T-helper 1 cell (primary cell): ENCODE results near the gene MC1R.
A peak's percentile ranks its signal among the peaks of the same experiment; 100 is the strongest.
"Not testable (repeated sequence)": the region's sequence is repeated elsewhere in the genome, so short reads cannot be mapped to it uniquely, and the experiment has no call there.

Experiments
- DNase-seq, 5 donors: peaks; one replicate each; pipeline ENCODE4 v3.0.0-alpha.2; 2012 to 2020
- total RNA-seq, 4 donors: gene quantifications; one replicate each; lab custom pipeline; 2026; lab: John Stamatoyannopoulos, UW

The MC1R gene
- 2.8 to 9.7 (median 7.3) reads per million in 4 donors for total RNA-seq

DNA sequence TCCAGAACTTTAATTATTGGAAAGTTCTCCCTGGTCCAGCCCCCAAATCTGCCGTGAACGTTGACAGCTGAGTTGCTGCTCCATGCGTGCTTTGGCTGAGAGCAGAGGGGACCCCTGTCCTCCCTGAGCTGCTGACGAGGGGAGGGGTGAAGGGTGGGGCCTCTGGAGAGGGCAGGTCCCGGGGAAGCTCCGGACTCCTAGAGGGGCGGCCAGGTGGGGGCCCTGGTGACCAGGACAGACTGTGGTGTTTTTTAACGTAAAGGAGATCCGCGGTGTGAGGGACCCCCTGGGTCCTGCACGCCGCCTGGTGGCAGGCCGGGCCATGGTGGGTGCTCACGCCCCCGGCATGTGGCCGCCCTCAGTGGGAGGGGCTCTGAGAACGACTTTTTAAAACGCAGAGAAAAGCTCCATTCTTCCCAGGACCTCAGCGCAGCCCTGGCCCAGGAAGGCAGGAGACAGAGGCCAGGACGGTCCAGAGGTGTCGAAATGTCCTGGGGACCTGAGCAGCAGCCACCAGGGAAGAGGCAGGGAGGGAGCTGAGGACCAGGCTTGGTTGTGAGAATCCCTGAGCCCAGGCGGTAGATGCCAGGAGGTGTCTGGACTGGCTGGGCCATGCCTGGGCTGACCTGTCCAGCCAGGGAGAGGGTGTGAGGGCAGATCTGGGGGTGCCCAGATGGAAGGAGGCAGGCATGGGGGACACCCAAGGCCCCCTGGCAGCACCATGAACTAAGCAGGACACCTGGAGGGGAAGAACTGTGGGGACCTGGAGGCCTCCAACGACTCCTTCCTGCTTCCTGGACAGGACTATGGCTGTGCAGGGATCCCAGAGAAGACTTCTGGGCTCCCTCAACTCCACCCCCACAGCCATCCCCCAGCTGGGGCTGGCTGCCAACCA is at the start of gene MC1R:
Gene MC1R, plus strand, starts transcription at position 410 of the 895 bp plus-strand sequence. Its CDS starts 397 bp downstream, at position 807.
- DNase-seq: no peak

DNA sequence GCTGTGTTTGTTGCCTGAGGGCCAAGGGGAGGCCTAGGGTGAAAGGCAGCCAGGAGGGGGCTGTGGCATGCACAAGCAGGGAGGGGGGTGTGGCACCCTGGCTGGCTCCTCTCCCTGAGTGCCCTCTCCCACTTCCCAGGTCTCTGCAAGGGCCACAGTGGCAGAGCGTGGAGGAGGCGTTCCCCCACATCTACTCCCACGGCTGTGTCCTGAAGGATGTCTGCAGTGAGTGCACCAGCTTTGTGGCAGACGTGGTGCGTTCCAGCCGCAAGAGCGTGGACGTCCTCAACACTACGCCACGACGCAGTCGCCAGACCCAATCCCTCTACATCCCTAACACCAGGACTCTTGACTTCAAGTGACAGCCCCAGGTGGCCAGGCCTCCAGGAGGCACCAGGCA is 48.8 kb upstream of the MC1R start:
- no peak for DNase-seq

DNA sequence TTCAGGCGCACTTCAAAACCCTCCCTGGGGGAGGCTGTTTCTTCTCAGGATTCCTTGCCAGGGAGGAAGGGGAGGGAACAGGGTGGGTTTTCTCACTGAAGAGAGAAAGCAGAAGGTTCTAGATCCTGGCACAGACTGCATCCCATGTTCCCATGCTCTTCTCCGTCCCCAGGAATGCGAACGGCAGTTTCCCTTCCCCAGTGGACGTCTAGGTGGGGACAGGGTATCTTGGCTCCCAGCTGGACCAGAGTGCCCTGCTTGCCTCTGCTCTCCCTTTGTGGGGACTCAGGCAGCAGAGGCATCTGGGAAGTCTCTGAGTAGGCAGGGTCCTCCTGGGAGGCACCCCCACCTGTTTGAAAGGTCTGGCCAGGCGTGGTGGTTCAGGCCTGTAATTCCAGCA is 48.2 kb upstream of the MC1R start:
- DNase-seq: no peak

DNA sequence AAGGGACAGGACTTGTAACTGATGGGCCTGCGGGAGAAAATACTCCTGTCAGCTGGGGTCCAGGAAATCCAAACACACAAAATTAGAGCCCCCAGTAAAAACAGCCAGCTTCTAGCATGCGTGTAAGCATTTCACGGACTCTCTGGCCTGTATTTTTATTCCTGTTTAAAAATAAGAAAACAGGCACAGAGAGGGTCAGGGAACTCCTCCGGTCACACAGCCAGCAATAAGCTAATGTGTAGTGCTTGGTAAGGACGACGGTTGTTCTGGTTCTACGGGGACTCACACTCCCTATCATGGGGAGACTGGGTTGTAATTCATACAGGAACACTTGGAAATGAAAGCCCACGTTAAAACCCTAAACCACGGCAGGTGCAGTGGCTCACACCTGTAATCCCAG is 46.8 kb upstream of the MC1R start:
- no peak for DNase-seq

DNA sequence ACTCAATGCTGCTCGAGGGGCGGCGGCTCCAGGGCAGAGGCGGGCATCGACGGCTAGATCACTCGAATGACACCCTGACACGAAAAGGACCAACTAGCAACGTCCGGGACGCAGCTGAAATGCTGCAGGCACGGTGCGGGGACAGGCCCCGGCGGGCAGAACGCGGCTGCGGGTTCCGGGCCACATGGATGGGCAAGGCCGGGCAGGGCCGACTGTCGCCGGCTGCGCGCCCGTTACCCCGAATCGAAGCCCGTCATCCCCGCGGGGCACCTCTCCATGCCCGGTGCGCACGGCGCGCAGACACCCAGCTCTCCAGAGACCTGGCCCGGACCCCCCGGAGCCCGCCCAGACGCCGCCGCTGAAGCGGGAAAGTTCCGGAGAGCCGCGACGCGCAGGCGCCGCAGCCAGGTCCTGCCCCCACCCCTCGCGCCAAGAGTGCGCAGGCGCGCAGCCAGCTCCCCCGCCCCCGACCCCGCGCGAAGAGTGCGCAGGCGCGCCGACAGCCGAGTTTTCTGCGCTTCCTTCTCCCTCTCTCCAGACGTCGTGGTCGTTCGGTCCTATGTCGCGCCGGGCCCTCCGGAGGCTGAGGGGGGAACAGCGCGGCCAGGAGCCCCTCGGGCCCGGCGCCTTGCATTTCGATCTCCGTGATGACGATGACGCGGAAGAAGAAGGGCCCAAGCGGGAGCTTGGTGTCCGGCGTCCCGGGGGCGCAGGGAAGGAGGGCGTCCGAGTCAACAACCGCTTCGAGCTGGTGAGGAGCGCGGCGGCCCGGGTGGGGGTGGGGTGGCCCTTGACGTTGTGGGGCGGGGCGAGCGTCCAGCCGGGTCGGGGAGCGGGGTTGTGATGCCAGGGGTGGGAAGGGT is 45.3 kb upstream of the MC1R start, which contains the start of gene TCF25:
Gene TCF25, plus strand, starts transcription at position 484 of the 863 bp plus-strand sequence. Its CDS starts 76 bp downstream, at position 560.
- peak; percentile 73 to 89 (median 86) for DNase-seq

DNA sequence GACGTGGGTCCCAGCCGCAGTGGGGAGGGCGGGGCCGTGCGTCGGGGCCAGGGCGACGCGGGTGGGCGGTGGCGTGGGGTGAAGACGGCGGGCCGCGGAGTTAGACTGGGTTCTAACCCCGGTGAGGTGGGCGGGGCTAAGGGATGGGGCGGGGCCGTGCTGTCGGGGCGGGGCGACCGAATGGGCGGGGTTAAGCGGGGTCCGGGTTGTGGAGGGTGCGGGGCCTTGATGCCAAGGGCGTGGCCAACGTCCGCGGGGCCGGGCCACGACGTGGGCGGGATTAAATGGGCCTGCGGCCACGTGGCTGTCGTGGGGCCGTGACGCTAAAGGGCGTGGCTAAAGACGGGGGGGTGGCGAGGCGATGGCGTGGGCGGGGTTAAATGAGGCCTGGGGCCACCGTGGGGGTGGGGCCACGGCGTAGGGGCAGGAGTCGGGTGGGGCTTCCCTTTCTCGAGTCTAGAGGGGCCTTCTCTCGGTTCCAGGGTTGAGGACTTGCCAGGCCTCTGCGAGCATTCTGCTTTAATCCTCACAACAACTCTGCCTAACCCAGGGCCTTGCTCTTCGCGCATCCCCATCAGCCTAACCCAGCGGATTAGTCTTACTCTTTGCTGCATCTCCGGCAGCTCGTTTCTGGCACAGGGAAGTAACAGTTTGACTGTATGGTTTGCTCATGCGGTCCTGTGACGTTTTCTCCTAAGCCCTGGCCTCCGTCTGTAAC is 44.5 kb upstream of the MC1R start:
- peak; percentile 91 to 94 (median 93) for DNase-seq

DNA sequence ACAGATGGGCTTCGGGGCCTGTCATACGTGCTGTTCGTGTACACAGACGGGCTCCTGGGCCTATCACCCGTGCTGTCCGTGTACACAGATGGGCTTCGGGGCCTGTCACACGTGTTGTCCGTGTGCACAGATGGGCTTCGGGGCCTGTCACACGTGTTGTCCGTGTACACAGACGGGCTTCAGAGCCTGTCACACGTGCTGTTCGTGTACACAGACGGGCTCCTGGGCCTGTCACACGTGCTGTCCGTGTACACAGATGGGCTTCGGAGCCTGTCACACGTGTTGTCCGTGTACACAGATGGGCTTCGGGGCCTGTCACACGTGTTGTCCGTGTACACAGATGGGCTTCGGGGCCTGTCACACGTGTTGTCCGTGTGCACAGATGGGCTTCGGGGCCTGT is 39.5 kb upstream of the MC1R start:
- DNase-seq: not testable (repeated sequence)

DNA sequence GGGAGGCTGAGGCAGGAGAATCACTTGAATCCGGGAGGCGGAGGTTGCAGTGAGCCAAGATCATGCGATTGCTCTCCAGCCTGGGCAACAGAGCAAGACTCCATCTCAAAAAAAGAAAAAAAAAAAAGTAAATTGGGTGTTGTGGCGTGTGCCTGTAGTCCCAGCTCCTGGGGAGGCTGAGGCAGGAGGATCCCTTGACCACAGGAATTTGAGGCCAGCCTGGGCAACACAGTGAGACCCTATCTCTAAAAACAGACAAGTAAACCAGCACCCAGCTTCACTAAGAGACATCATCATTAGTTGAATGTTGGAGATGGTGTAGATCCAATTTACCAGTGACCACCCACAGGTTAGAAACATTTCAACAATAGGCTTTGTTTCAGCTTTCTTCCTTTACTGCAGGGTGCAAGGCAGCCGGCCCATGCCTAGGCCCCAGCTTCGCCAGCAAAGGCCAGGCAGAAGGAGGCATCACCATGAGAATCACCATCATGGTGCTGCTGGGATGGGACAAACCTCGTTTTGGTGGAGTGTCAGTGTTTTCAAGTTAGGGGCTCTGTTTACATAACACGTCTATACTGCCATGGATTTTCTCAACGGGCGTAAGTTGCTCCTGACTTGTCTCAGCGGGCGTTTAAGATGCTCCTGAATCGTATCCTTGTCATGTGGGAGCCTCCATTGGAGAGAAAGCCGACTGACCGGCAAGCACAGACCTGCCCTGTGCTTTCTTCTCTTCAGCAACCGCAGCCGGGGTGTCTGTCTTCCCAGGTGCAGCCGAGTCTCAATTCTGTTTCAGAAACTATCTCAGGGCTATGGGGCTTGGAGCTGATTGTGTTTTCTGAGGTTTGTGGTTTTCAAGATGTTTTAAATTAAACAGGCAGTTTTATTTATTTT is 37.9 kb upstream of the MC1R start:
- no peak for DNase-seq

DNA sequence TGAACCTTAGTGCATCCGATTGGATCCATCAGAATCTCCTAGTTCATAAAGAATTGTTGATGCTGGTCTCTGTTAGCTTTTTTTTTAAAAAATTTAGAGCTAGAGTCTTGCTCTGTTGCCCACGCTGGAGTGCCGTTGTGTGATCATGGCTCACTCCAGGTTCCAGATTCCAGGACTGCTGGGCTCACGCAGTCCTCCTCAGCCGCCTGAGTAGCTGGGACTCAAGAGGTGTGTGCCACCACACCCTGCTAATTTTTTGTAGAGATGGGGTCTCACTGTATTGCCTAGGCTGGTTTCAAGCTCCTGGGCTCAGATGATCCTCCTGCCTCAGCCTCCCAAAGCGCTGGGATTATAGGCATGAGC is 37.3 kb upstream of the MC1R start:
- no peak for DNase-seq

DNA sequence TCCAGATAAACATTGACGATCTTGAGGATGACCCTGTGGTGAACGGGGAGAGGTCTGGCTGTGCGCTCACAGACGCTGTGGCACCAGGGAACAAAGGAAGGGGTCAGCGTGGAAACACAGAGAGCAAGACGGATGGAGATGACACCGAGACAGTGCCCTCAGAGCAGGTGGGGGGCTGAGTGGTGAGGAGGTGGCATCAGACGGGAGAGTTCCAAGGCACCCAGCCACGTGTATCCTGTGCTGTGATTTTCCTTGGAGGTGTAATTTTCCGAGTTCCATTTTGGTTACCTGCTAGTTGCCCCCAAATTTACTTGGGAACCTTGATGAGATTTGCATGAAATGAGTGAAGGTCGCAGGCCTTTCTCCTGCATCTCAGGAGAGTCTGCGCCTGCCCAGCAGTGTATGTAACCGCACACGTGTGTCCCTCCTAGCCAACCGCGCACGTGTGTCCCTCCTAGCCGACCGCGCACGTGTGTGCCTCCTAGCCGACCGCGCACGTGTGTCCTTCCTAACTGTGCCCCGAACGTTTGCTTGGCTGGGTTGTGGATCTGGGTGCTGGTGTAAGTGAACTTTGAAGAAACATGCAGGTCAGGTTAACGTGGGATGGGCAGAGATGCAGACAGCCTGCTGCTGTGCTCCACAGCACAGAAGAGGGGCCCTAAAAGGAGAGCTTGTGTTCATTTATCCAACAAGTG is 35.2 kb upstream of the MC1R start:
- no peak for DNase-seq

DNA sequence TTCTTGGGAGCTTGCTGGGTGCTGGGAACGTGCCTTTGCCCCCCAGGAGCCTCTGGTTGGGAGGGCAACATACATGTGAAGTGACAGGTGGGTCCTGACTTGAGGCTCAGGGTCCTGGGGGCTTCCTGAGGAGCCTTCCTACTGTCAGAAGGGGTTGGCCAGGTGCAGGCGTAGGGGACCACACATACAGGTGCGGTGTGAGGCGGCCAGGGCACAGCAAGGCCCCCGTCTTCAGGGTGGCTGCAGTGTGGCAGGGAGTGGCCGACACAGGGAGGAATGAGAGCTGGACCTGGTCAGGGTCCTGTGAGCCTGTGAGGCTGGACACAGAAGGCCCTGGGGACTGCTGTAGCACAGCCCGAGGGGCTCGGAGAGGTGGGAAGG is 34.6 kb upstream of the MC1R start:
- no peak for DNase-seq

DNA sequence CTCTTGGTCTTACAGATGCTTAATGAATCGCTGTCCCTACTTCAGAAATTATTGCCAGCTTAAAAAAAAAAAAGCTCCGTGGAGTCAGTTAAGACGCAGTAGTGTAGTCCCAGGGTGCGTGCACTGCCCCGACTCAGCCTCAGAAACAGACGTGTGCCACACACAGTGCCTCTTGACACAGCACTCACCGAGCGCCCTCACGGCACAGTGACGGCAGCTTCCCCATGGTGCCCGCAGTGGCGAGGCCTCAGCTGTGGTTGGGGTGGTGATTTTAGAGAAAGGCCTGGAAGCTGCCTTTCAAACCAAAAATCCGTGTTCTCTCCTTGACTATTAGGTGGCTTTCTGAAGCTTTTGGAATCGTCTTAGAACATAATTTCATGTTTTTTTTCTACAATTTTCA is 31.4 kb upstream of the MC1R start:
- DNase-seq: no peak

DNA sequence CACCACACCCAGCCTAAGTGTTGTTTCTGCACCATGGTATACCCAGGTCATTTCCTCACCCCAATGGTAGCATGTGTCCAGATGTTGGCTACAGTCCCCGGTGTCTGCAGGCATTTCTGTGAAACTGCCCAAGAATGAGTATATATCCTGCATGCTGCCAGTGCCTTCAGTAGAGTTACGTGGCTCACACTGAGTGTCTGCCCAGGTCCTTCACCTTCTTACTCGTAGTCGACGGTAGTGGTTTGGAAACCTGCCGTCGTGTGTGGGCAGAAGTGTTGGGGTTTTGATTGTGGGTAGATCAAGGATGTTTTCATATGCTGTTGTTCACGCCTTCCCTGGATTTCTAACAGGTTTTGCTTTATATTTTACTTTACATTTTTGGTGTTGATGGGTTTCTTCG is 28.5 kb upstream of the MC1R start:
- DNase-seq: no peak

DNA sequence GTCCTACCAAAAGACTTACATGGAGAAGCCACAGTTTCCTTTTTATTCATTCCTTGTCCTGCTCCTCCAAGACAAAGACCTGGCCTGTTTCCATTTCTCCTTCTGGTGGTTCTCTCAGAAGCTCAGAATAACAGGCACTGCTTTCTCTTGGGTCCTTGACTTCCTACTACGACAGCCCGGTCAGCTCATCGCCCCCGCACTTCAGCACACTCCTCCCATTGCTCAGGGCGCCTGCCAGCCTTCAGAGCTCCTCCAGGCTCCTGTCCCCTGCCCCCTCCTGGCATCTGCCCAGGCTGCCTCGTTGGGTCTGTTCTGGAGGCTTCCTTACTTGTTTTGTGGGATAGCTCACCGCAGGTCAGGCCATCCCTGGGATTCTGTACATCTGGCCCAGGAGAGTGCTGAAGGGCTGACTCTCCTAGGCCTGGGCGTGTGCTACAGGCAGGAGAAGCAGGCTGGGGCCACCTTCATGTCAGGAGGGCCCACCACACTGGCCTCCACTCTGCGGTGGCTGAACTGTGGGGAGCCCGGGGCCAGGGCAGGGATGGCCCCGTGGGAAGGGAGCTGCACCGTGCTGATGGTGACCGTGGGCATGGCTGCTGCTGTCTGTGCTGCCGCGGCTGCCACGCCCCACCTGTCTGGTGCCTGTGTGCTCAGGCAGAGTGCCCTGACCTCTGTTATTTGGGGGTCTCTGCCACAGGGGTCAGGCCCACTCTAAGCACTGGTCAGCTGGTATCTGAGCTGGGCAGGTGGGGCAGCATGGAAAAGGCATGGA is 27.6 kb upstream of the MC1R start:
- DNase-seq: no peak

DNA sequence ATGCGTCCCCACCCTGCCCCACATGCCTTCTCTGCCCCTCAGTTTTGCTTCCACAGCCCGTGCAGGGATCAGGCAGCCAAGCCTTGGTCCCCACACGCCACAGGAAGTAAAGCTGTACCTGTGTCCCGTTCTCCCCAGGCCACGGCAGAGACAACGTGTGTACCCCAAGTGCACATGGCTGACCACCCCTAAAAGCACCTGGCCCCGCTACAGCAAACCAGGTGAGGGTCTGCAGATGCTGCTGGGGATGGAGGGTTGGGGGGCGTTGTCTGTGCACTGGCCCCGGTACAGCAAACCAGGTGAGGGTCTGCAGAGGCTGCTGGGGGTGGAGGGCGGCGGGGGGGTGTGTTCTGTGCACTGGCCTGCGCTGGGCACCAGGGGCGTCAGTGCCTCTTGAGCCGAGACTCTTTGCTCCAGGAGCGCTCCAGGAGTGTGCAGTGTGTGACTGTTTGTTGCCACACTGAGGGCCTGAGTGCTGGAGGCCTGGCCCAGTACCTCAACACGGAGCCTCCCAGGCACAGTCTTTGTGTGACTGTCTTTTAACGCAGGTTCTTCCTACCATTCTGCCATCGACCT is 26.5 kb upstream of the MC1R start:
- no peak for DNase-seq

DNA sequence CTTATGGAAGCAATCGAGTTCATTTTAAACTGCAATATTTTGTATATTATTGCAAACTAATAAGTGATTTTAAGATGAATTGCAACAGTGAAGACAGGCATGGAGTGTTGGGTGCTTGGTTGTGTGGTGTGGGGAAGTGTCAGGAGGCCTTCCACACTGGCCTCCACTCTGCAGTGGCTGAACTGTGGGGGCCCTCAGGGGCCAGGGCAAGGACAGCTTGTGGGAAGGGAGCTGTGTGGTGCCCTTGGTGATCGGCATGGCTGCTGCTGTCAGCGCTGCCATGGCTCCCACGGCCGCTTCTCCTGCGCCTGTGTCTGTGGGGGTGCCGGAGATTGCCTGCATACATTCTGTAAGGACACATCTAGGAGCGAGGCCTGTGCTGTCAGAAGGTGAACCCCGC is 26.0 kb upstream of the MC1R start:
- DNase-seq: no peak

DNA sequence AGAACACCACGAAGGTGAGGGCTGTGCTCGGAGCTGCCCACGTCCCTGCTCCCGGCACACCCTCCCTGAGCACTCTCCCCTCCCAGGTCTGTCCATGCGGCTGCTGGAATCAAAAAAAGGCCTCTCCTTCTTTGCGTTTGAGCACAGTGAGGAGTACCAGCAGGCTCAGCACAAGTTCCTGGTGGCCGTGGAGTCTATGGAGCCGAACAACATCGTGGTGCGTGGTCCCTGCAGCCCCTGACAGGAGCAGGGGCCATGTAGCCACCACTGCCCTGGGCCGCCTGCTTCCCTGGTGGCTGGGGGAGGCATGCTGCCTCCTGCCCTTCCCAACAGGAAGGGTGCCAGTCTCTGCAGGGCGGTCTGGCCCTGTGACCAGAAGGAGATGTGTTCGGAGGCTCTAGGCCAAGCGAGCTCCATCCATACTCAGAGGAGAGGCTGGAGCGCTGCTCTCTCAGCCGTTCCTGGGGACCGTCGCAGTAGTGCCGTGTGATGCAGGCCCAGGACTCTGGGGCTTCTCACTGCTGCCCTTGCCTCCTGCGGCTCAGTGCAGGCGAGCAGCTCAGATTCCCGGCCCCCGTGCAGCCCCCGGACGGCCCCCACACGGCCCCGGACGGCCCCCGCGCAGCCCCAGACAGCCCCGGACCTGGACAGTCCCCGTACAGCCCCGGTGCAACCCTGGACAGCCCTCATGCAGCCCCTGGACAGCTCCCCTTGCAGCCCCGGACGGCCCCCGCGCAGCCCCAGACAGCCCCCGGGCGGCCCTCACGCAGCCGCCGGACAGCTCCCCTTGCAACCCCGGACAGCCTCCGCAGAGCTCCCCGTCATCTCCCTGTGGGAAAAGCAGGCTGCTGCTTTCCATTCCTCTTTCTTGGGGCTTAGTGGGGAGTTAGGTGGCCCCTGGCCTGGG is 24.8 kb upstream of the MC1R start:
- DNase-seq: no peak

DNA sequence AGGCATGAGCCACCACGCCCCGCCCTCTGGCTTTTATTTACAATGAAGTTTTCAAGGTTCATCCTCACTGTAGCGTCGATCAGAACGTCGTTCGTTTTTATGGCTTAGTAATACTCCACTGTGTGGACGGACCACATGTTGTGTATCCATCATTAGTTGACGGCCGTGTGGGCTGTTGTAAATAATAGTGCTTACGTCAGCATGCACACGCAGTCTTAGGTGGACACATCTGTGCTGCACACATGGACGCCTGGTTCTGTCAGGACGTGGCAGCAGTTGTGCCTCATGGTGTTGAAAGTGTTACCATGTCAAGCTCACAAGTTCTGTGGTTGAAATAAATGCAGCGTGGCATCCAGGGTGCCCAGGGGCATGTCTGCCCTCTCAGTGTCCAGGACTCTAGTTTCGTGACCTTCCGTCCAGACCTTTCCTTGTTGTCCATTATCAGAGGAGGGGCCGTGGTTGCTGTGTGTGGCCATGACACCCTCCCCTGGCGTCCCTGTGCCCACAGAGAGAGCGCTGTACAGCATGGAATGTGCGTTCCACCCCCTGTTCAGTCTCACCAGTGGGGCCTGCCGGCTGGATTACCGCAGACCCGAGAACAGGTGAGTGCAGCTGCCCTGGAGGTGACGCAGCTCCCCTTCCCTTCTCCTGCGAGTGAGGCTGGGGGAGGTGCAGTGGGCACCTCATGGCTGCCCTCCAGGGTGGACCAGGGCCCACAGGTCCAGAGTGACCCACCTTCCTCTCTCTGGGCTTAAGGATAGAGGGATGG is 23.0 kb upstream of the MC1R start:
- no peak for DNase-seq
